ENCODE data around the gene TBC1D2.

TBC1D2 gene

GRCh38 chr9:98172604-98173003 is 82.8 kb downstream of the TBC1D2 start (continued):
- no peak for TF ChIP-seq HIC1 (tag by site-specific recombination; IDR thresholded peaks at IDR 0.05)
- TF ChIP-seq, protein P1, sequence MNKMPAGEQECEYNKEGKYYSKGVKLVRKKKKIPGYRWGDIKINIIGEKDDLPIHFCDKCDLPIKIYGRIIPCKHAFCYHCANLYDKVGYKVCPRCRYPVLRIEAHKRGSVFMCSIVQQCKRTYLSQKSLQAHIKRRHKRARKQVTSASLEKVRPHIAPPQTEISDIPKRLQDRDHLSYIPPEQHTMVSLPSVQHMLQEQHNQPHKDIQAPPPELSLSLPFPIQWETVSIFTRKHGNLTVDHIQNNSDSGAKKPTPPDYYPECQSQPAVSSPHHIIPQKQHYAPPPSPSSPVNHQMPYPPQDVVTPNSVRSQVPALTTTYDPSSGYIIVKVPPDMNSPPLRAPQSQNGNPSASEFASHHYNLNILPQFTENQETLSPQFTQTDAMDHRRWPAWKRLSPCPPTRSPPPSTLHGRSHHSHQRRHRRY (tag by site-specific recombination; IDR thresholded peaks at IDR 0.05): no peak
- no peak for TF ChIP-seq ZNF157 (tag by site-specific recombination; IDR thresholded peaks at IDR 0.05)
- no peak for TF ChIP-seq KLF7 (tag by site-specific recombination; IDR thresholded peaks at IDR 0.05; ENCODE audit: borderline replicate concordance)
- TF ChIP-seq BCL11A (tag by site-specific recombination; IDR thresholded peaks at IDR 0.05; ENCODE audit: low read depth): no peak
- no peak for TF ChIP-seq ZNF837 (tag by site-specific recombination; IDR thresholded peaks at IDR 0.05)
- TF ChIP-seq, protein P2, sequence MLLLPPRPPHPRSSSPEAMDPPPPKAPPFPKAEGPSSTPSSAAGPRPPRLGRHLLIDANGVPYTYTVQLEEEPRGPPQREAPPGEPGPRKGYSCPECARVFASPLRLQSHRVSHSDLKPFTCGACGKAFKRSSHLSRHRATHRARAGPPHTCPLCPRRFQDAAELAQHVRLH (tag by site-specific recombination; IDR thresholded peaks at IDR 0.05): no peak
- TF ChIP-seq, protein P3, sequence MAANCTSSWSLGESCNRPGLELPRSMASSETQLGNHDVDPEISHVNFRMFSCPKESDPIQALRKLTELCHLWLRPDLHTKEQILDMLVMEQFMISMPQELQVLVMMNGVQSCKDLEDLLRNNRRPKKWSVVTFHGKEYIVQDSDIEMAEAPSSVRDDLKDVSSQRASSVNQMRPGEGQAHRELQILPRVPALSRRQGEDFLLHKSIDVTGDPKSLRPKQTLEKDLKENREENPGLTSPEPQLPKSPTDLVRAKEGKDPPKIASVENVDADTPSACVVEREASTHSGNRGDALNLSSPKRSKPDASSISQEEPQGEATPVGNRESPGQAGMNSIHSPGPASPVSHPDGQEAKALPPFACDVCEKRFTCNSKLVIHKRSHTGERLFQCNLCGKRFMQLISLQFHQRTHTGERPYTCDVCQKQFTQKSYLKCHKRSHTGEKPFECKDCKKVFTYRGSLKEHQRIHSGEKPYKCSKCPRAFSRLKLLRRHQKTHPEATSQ (tag by site-specific recombination; IDR thresholded peaks at IDR 0.05): no peak
- no peak for TF ChIP-seq ZNF19 (tag by site-specific recombination; IDR thresholded peaks at IDR 0.05; ENCODE audit: low read depth)
- TF ChIP-seq ZNF280C (tag by site-specific recombination; IDR thresholded peaks at IDR 0.05): no peak
- TF ChIP-seq PBX3 (CRISPR knock-in tag; IDR thresholded peaks at IDR 0.05): no peak
- TF ChIP-seq ZNF707 (tag by site-specific recombination; IDR thresholded peaks at IDR 0.05): no peak
- TF ChIP-seq ZBTB11 (tag by site-specific recombination; conservative IDR thresholded peaks at IDR 0.05; ENCODE audit: low read depth): 0 out of 2 replicates have a peak, but pooled peaks have one; percentile 19
- TF ChIP-seq WT1 (tag by site-specific recombination; IDR thresholded peaks at IDR 0.05): peak; percentile 66
- 0 out of 2 replicates have a peak, but pooled peaks have one; percentile 24 for TF ChIP-seq ZNF610 (tag by site-specific recombination; IDR thresholded peaks at IDR 0.05; ENCODE audit: borderline replicate concordance)
- no peak for TF ChIP-seq ZNF791 (tag by site-specific recombination; IDR thresholded peaks at IDR 0.05)
- no peak for TF ChIP-seq ZBTB49 (tag by site-specific recombination; IDR thresholded peaks at IDR 0.05; ENCODE audit: low read depth)
- no peak for TF ChIP-seq ZNF701 (tag by site-specific recombination; IDR thresholded peaks at IDR 0.05)
- TF ChIP-seq ZNF394 (tag by site-specific recombination; IDR thresholded peaks at IDR 0.05; ENCODE audit: borderline replicate concordance): peak; percentile 49; the same call in 1 of the 2 replicates
- peak; percentile 97 for TF ChIP-seq OSR2 (tag by site-specific recombination; IDR thresholded peaks at IDR 0.05)
- no peak for TF ChIP-seq ZNF514 (tag by site-specific recombination; IDR thresholded peaks at IDR 0.05)
- TF ChIP-seq ZSCAN30 (tag by site-specific recombination; IDR thresholded peaks at IDR 0.05): peak; percentile 84
- no peak for TF ChIP-seq ZNF302 (tag by site-specific recombination; IDR thresholded peaks at IDR 0.05; ENCODE audit: low read depth)
- no peak for TF ChIP-seq ZNF777 (tag by site-specific recombination; IDR thresholded peaks at IDR 0.05; ENCODE audit: borderline replicate concordance)
- TF ChIP-seq ZNF23 (tag by site-specific recombination; IDR thresholded peaks at IDR 0.05; ENCODE audit: borderline replicate concordance): no peak
- TF ChIP-seq ZNF654 (tag by site-specific recombination; IDR thresholded peaks at IDR 0.05; ENCODE audit: low read depth): no peak
